Neural progenitor cell (in vitro differentiated cells): ENCODE results near the gene GHITM.

Experiments
- EZH2 ChIP-seq: fragments of 200-600 bp; sonication (generic); IDR thresholded peaks from 2 replicates; pipeline ENCODE4 v1.6.1; 2017; ENCODE audit warnings: antibody characterized with exemption, mild to moderate bottlenecking, moderate library complexity
- EZH2phosphoT487 ChIP-seq: fragments of 200-600 bp; sonication (generic); IDR thresholded peaks from 2 replicates; pipeline ENCODE4 v1.6.1; 2017; ENCODE audit warnings: antibody characterized with exemption
- TF ChIP-seq, protein P1 (sequence below): fragments of 200-600 bp; sonication (generic); IDR thresholded peaks from 2 replicates; pipeline ENCODE4 v1.5.1; 2017; ENCODE audit warnings: antibody characterized with exemption, mild to moderate bottlenecking

DNA sequence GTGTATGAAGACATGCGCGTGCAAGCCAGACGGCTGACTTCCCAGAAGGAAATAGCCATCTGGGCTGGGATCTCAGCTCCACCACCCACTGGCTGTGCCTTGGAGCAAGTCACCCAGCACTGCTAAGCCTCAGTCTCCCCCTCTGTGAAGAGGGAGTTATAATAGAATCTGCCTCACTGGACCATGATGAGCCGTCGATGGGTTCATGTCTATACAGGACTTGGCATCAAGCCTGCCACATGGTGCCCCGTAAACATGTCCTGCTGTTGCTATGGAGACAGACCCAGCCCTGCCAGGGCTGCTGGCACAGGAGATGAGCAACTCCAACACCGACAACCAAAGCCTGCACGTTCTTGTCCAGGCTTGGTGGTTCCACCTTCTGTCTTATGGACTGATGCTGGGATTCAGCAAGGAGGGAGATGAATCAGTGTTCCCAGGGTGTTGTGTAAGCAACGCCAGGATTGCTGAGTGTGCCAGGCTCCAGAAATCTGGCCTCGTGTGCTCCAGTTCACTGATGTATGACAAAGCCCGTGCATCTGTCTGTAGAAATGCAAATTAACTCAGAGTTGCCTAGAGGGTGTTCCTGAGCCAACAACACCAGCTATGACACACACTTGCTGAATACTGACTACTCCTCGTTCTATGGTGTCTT, 39.9 kb downstream of the GHITM start:
- TF ChIP-seq, protein P1, sequence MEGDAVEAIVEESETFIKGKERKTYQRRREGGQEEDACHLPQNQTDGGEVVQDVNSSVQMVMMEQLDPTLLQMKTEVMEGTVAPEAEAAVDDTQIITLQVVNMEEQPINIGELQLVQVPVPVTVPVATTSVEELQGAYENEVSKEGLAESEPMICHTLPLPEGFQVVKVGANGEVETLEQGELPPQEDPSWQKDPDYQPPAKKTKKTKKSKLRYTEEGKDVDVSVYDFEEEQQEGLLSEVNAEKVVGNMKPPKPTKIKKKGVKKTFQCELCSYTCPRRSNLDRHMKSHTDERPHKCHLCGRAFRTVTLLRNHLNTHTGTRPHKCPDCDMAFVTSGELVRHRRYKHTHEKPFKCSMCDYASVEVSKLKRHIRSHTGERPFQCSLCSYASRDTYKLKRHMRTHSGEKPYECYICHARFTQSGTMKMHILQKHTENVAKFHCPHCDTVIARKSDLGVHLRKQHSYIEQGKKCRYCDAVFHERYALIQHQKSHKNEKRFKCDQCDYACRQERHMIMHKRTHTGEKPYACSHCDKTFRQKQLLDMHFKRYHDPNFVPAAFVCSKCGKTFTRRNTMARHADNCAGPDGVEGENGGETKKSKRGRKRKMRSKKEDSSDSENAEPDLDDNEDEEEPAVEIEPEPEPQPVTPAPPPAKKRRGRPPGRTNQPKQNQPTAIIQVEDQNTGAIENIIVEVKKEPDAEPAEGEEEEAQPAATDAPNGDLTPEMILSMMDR: no peak
- TF ChIP-seq EZH2 (no peak), EZH2phosphoT487 (no peak)
